SW480 (cell line): ENCODE data around the gene TANGO6.
A peak's percentile ranks its signal among the peaks of the same experiment; 100 is the strongest.

Experiments used
- DNase-seq: peaks from one replicate; pipeline ENCODE4 v3.0.0-alpha.2; 2016; ENCODE audit warnings: low spot score

Gene TANGO6

GRCh38 chr16:68866933-68867332, 23.6 kb downstream of the TANGO6 start:
- no peak for DNase-seq

DNA sequence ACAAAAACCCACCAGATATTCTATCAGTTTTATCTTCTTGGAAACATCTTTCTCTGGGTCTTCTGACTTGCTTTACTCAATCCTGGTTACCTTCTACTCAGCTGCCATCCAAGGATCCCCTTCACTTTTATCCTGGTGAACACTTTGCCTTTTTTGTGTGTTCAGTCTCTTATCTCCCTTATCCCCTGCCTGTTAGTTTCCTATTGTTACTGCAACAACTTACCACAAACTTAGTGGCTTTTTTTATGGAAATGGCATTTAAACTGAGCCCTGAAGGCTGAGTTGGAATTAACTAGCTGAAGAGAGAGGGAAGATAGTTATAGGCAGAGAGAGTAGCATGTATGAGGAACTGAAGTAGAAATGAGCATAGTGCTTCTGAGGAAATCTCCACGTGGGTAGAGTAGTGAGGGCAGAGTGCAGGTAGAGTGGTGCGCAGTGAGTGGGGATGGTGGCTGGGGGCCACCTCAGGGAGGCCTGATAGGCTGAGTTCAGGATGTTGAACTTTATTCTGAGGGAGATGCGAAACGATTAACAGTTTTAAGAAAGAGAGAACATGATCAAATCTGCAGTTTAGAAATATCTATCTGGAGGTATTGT, 26.3 kb downstream of the TANGO6 start:
- DNase-seq = no peak

DNA sequence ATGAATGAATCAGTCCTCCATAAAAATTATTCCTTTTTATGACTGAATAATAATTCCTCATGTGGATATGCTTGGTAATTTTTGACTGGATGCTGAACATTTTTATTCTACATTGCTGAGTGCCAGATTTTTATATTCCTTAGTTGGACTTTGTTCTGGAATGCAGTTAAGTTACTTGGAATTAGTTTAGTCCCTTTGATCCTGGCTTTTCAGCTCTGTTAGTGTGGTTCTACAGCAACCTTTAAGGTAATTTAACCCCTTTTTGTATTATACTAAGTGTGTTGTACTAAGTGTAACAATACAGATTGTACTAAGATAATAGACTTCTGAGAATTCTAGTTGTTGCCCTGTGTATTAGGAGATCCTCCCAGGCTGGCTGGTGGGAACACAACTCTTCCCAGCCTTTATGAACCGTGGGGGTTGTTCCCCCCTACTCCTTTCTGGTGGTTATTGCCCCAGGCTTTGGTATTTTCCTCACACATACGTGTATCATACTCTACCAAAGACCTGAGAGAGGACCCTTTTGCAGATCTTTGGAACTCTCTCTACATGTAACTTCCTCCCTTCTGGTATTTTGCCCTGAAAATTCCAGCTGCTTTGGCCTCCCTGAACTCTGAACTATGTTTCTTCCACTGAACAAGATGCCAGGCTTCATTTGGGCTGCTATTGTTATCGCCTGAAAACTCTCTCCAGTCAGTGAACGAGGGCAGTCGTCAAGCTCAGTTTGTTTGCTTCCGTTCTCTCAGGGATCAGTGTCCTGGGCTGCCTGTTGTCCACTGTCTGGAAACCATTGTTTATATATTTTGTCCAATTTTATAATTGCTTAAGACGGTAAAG, 30.5 kb downstream of the TANGO6 start:
- peak; percentile 3 for DNase-seq

- no peak for DNase-seq
Measured at GRCh38 chr16:68875871-68876270, 32.5 kb downstream of the TANGO6 start.

- DNase-seq = no peak
Measured at GRCh38 chr16:68883685-68884084, 40.4 kb downstream of the TANGO6 start.

- no peak for DNase-seq
Measured at GRCh38 chr16:68884401-68884800, 41.1 kb downstream of the TANGO6 start.

- DNase-seq = no peak
Measured at GRCh38 chr16:68884861-68885720, 41.8 kb downstream of the TANGO6 start.

DNA sequence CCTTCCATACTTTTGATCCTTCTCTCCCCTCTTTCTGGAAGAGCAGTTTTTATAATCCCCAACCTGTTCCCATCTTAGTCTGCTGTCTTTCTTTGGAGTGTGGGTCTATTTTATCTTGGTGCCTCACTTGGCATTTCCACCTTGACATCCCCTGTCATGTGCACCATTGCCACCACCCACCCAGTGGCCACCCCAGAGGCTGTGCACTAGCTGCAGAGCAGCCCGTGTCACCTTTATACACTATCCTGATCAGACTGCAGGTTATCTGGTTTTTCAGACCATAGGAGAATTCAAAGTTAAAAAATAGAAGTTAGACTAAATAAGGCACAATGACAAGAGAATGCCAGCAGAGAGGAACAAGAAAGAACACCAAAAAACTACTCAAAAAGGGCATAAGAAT, 43.8 kb downstream of the TANGO6 start:
- no peak for DNase-seq

DNA sequence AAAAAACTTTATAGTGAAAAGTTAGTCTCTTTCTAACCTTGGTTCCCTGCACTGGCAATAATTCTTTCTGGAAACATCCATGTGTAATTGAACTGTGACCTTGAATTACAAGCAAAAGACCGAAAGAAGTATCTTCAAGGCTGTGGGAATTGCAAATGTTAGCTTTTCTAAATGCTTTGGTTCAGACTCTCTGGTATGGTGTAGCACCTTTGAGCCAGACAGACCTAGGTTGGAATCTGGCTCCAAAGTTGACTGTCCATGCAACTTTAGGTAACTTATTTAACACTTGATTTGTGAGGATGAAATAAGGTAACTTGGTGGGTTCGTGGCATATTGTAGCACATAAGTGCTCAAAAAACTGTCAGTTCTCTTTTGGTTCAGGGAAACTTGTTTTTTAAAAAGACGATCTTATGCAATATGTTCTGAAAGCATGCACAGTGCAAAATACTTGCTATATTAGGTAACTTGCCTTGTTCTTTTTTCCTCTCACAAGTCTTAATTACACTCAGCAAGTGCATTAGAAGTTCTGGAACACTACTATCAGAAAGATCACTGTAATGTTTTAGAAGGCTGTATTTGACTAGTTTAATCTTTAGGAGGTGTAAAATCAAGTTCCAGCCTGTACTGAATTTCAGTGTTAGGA, 46.3 kb downstream of the TANGO6 start:
- DNase-seq = no peak

DNA sequence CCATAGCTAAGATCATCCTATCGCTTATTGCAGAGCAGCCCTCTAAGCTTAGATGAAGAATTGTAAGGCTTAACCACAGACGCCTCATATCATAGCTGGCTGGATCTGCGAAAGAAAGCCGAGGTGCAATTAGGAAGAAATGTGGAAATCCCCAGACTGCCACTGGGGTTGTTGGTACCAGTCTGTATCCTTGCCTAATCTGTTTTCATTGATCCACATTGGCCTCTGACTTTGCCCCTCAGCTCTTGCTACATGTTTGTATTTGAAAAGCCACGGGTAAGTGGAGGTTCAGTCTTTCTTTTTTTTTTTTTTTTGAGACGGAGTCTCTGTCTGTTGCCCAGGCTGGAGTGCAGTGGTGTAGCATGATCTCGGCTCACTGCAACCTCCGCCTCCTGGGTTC, 48.9 kb downstream of the TANGO6 start:
- no peak for DNase-seq

- DNase-seq = no peak
Measured at GRCh38 chr16:68892898-68893297, 49.6 kb downstream of the TANGO6 start.

GRCh38 chr16:68893710-68894705, 50.7 kb downstream of the TANGO6 start:
- DNase-seq = no peak

DNA sequence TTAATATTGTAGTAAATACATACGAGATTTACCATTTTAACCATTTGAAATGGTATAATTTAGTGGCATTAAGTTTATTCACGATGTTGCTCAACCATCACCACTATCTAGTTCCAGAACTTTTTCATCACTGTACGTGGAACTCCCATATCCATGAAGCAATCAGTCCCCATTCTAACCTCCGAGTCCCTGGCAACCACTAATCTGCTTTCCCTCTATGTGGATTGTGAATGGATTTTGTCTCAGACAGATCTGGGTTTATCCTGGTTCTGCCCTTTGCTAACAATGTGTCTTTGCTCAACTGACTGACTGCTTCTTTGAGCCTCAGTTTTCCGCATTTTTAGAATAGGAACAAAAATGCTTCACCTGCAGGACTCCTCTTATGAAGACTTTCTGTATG, 51.4 kb downstream of the TANGO6 start:
- no peak for DNase-seq

DNA sequence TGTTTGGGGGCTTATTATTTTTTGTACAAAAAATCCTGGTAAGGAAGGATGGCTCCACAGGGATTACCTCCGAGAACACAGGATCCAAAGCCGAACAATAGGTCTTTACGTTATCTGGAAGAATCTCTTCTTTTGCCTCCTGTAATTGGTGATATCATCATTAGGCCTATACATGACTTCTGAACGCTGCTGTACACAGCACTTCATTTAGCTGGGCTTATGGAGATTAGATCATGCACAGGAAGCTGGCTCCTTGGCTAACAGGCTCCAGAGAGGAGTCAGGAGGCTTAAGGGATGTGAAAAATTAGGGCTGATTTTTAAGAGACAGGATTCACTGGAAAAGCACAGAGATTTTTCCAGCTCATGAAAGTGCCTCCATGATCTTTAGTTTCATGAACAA, 54.7 kb downstream of the TANGO6 start:
- DNase-seq = no peak

GRCh38 chr16:68900009-68900408, 56.7 kb downstream of the TANGO6 start:
- DNase-seq = no peak

DNA sequence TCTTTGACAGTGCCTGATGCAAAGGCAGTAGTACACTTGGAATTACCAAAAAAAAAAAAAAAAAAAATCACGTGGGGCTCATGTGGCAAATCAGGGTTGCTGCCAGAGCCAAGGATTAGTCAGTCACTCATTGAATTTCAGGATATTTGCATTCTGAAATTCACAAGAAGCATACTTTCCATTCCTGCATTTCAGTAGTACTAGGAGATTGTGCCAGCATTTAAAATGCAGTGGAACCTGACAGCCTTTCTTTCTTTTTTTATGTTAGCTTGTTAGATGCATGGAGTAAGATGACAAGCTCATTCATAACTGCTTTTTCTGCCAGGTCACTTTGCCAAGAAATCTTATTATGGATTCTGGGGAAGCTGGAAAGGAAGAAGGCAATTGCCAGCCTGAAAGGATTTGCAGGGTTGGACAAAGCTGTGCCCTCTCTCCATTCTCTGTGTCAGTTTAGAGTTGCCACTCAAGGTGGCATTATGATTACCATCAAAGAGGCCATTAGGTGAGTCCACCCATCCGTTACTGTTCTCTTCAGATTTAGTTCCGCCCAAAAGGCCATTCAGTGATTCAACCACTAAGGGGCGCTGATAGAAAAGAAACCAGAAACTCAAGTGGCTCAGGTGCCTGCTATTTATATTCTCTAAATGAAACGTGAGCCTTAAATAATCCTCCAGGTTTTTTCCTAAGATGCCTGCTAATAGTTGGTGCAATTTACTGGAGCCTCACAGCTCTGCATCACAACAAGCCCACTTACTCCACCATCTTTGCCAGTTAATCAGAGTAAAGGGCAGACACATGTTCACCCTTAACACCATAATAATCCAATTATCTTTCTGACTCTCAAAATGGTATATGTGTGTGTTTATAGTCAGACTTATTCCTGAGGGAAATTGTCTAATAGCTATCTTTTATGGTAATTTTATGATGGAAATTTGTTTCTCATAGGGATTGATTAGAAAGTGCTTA, 59.0 kb downstream of the TANGO6 start:
- DNase-seq = peak; percentile 46

DNA sequence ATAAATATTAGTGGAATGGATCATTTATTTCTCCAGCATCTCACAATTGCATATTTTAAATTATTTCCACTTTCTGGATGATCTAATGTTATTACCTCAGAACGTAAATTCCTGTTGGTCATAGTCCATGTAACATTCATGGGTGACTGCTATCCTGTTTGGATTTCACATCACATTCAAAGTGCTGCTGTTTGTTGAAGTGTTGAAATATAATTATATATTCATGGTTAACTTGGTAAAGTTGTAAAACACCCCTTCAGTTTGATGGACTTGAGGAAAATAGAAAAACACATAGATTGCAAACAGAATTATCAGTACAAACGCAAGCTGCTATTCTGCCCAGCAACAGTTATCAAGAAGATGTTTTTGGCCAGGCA, 59.6 kb downstream of the TANGO6 start:
- no peak for DNase-seq

- no peak for DNase-seq
Measured at GRCh38 chr16:68907297-68907696, 64.0 kb downstream of the TANGO6 start.

GRCh38 chr16:68907781-68908181, 64.5 kb downstream of the TANGO6 start:
- DNase-seq = no peak
